IPS-NIHi11 (cell line): ENCODE results near the gene VPS26B.
"Not testable (repeated sequence)": the region's sequence is repeated elsewhere in the genome, so short reads cannot be mapped to it uniquely, and the experiment has no call there.

ENCODE experiments used
- DNase-seq: peaks from one replicate; pipeline ENCODE4 v3.0.0; 2012; ENCODE audit warnings: mixed read lengths, low spot score

The VPS26B gene

GRCh38 chr11:134223836-134224709, at the start of gene VPS26B, which contains the start of gene NCAPD3:
Gene VPS26B, plus strand, starts transcription at chr11:134224671. Its CDS starts 452 bp downstream, at chr11:134225123.
Gene NCAPD3, minus strand, starts transcription at chr11:134223967. Its CDS starts 41 bp downstream, at chr11:134223926.
- DNase-seq, result peak; percentile 98

GRCh38 chr11:134176284-134176683, 48.2 kb upstream of the VPS26B start:
- no peak for DNase-seq

DNA sequence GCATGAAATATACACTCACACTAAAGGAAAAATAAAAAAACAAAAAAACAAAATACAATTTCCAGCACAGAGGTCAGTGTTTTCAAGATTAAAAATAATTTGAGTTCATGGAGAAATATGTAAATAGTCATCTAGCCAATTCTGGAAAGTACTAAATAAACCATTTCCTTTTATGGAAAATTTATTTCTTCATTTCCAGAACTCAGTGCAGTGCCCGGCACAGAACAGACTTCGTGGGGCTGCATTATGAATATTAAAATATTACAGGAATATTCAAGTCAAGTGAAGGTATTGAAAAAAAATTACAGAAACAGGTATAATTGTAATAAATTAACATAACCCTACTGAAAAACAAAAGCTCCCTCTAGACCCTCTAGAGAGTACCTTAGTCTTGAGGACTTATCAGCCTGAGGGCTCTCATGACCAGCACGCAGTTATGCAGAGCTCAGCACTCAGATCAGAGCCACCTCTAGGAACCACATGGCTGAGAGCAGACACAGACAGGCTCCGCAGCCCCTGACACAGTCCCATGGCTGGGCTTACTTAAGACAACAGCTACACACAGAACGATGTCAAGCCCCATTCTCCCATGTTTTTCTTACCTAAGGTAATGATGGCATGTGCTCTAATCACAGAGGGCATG, 46.3 kb upstream of the VPS26B start:
- no peak for DNase-seq

DNA sequence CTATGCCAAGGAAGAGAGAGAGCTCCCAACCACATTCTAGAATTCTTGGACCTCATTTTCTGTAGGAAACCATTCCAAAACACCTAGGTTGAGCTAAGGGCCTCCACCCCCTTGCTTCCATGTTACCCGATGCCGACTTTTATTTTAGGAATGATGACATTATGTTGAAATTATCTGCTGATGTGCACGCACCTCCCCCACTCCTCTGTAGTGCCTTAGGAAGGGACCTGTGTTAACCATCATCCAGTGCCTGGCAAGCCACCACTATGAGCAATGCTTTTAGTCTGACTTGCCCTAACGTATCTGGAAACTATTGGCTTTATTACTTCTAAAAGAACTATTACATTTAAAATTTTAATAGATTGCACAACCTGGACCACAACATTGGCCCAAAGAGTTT, 42.8 kb upstream of the VPS26B start:
- DNase-seq, result no peak

GRCh38 chr11:134188092-134188491, 36.4 kb upstream of the VPS26B start:
- not testable (repeated sequence) for DNase-seq

DNA sequence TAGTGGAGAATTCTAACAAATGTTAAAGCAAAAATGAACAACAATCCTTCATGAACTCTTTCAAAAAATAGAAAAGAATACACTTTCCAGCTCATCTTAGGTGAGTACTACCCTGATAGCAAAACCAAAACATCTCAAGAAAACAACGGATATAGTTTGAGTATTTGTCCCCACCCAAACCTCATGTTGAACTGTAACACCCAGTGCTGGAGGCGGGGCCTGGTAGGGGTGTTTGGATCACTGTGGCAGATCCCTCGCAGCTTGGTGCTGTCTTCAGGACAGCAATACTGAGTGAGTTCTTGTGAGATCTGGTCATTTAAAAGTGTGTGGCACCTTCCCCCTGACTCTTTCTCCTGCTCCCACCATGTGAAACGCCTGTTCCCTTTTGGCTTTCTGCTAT, 27.7 kb upstream of the VPS26B start:
- no peak for DNase-seq

GRCh38 chr11:134199531-134199930, 24.9 kb upstream of the VPS26B start:
- DNase-seq, result no peak

- DNase-seq, result no peak
Measured at GRCh38 chr11:134200688-134201087, 23.8 kb upstream of the VPS26B start.

DNA sequence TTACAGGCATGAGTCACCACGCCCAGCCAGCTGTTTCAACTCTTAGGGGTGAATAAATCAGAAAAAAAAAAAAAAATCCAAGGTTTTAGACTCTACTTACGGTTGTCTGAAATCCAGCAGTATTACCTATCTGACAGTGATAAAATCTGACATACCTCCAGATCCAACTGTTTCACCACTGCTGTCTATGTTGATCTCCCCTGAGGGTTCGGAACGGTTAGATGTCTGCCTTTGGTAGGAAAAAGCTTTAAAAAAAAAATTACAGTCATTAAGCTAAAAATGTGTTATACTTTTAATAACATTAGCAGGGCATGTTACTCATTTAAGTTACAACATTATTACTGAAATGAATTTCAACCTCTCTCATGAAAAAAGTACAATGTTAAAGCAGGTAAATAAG, 21.8 kb upstream of the VPS26B start:
- no peak for DNase-seq

DNA sequence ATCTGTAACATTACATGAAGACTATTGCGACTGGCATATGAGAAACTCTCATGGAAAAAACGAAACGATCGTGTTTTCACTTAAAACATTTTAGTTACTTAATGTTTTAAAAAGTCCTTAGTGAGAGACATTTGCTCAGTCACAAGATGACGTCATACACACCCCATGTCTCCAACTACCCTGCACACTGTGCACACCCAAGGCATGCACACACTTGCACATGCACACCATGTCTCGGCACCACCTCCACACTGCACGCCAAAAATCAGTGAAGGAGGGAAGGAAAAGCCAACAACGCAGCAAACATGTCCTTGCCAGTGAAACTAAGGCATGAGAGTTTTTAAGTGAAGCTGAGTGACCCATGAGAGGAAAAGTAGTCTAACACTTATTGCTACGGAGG, 18.7 kb upstream of the VPS26B start:
- DNase-seq, result no peak

- no peak for DNase-seq
Measured at GRCh38 chr11:134206185-134206584, 18.3 kb upstream of the VPS26B start.

DNA sequence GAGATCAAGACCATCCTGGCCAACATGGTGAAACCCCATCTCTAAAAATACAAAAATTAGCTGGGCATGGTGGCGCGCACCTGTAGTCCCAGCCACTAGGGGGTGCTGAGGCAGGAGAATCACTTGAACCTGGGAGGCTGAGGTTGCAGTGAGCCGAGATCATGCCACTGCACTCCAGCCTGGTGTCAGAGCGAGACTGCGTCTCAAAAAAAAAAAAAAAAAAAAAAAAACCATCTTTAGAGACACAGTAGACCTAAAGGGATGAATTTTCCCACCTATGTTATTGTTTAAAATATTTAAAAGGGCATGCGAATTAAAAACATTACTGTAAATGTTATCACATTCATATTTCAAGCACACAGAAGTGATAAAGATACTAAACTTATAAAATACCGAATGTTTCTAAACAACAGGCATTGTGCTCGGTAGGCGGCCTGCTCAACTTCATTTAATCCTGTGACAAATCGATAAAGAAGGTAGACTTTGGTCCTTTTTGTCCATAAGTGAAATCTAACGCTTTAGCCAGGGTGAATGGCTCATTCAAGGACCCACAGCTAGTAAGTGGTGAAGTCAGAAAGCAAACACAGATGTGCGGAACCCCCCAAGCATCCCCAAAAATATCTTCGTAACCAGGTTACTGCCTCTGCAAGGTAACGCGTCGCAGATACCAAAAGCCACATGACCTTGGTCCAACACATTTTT, 16.8 kb upstream of the VPS26B start:
- DNase-seq, result no peak

DNA sequence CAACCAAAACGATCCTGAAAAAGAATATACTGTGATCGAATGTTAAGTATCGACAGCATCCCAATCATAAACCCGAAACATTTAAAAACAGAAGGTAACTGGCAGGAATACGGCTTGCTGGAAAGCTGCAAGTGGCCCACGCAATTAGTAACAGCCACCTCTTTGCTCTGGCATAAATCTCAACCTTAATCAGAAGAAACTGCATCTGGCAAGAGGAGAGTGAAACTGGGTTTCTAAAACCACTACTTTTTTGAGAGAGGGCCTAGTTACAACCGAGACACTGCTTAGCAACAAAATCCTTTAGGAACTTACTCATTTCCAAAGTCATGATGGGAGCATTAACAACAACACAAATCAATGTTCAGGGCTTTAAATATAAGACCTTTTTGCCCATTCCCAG, 8.6 kb upstream of the VPS26B start:
- DNase-seq, result no peak

GRCh38 chr11:134216816-134217215, 7.7 kb upstream of the VPS26B start:
- no peak for DNase-seq

DNA sequence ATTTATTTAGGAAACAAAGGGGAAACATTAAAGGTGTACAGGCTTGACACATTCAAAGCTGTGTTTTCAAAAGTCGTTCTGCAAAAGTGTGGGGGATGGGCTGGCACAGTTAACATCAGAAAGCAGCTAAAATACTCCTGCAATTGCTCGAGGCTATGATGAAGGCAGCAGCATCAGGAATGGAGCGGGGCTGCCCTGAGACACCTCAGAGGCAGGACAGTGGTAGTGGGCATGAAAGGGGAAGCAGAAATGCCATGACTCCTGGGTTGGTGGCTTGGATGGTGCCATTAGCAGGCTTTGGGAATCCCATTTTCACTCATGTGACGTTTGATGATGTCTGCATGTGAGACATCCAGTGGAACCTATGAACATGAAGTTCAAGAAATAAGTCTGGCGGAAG, 1.4 kb upstream of the VPS26B start:
- no peak for DNase-seq

DNA sequence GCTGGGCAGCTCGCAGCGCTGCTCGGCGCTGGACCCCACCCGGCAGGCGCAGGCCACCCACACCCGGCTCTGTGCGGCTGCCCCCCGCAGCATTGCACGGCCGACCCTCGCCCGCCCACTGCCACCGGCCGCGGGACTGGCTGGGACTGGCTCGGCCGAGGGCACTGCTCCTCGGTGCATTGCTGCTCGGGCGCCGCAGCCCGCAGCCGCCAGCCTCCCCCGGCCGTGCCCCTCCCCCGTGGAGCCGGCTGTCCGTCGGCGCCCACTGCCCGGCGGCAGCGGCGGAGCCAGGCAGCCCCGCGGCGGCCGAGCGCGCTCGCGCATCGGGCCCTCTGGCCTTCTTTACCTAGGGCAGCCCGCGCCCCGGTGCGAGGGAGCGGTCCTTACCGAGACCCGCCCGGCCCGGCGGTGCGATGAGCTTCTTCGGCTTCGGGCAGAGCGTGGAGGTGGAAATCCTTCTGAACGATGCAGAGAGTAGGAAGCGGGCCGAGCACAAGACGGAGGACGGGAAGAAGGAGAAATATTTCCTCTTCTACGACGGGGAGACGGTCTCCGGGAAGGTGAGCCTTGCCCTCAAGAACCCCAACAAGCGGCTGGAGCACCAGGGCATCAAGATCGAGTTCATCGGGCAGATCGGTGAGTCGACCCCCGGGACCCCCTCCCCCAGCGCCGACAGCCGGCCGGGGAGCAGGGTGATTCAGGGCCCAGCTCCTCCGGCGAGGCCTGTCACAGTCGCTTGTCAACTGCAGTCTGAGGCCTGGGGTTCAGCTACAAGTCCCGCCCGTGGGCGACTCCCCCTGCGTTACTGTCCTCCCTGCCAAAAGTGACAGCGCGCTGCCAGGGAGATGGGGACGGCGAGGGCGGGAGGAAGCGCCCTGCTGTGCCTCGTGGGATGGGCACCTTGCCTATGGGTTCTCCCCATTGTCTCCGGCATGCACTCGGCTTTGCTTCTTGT, 516 bp downstream of the VPS26B start:
- peak; percentile 76 for DNase-seq

- DNase-seq, result no peak
Measured at GRCh38 chr11:134226806-134227325, 2.4 kb downstream of the VPS26B start.

DNA sequence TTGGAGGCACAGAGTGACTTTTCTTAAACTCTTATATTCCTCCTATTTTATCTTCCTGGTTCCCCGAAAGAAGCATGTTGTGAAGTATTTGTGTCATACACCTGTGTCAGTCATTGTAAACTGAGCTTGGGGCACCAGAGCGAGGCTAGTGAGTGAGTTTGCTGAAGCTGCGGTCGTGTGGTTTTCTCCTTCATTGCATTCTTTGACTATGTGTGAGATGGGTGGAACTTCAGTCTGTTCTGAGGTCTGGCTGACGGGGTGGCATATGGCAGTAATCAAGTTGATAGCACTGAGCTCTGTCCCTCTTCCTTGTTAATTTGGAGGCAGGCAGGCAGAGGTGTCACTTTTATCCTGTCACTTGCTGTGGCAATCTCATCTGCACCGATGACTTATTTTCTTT, 4.2 kb downstream of the VPS26B start:
- no peak for DNase-seq

GRCh38 chr11:134229126-134229790, 4.8 kb downstream of the VPS26B start:
- no peak for DNase-seq

- DNase-seq, result no peak
Measured at GRCh38 chr11:134230339-134230738, 5.9 kb downstream of the VPS26B start.
